ENCODE data around the gene DPF3. TPM values are rescaled to one million over a fixed set of nuclear protein-coding genes. Genes with fewer than 3 reads are reported as not detected.

DPF3 gene
- total and polyA plus RNA-seq, 9 of the 15 experiments (the other 6 are each of a cell fraction or from before 2014, with no cell fraction given): 0.21 to 4.9 (median 1.2) TPM

DNA sequence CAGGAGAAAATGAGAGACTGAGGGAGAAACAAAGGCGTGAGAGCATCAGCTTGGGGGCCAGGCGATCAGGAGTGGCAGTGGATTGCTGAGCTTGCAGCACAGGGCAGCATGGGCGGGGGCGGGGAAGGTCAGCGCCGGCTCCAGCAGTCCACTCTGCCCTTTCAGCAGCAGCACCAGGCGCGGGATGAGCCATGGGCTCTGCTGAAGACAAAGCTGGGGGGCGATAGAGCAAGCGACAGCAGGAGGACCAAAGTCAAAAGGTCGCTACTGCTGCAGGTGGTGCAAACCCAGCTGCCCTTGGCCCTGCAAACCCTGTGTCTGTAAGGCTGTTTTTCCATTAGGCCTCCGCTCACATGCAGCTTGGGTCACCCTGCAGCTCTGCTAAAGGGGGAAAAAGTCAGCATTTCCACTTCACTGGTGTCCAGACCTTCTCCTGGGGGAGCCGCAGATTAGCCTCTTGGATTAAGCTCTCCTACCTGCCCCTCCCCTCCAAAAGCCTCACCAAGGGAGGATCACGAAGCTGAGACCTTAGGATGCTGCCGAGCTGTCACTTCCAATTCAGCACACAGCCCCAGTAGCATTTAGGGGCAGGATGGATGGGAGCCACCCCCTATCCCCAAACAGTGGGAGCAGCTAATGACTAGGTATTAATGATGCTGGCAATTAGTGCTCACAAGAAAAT, 204.8 kb downstream of the DPF3 start:
- intact Hi-C loops (cut with micrococcal nuclease) (no loop called here), in situ Hi-C loops (cut with MboI) (no loop called here)
- CTCF ChIA-PET (ENCODE audit: low intra/inter-chr PET ratio): no interaction called here
- Histone ChIP-seq H3K36me3 (ENCODE audit: control insufficient read depth, insufficient read depth, low read length) (no peaks in the 10 kb centered on the region), H3K4me3 (no peak overlapping the region), H3K9me1 (ENCODE audit: control insufficient read depth, insufficient read depth, low read length) (no peaks in the 10 kb centered on the region), H3K4me2 (ENCODE audit: insufficient read depth, low read length) (no peak overlapping the region), H3K4me1 (replicated peaks in 1 of 2; ENCODE audit: control insufficient read depth in 2 of 2, insufficient read depth in 2 of 2, low read length in 2 of 2) (no peaks in the 10 kb centered on the region), H2AFZ (ENCODE audit: low read depth, low read length) (no peak overlapping the region), H3K79me2 (ENCODE audit: control insufficient read depth, insufficient read depth, low read length) (no peaks in the 10 kb centered on the region), H3K27ac (ENCODE audit: extremely low read depth, low read depth, low read length) (no peak overlapping the region), H4K20me1 (replicated peaks; ENCODE audit: control insufficient read depth, insufficient read depth, low read length) (no peaks in the 10 kb centered on the region), H3K9me3 (replicated peaks; ENCODE audit: control insufficient read depth, insufficient read depth, low read depth, low read length) (no peaks in the 10 kb centered on the region), H3K27me3 (ENCODE audit: control insufficient read depth in 2 of 2, insufficient read depth in 2 of 2, low read length in 2 of 2) (no peaks in the 10 kb centered on the region; a peak in 1 of 5 replicates), H3K9ac (ENCODE audit: insufficient read depth in 1 of 2, low read depth in 2 of 2, low read length in 2 of 2) (no peak overlapping the region)
- FAIRE-seq (no peak), ATAC-seq (no peak), DNase-seq (ENCODE audit: extremely low read depth in 1 of 4, low spot score in 3 of 4) (no peak)
- no TSS peak for BruUV-seq (replicated peaks)
- no peak for TF ChIP-seq PHF21A (IDR thresholded peaks at IDR 0.05; ENCODE audit: borderline replicate concordance, low read depth)
- no peak for TF ChIP-seq ZFP36 (IDR thresholded peaks at IDR 0.05; ENCODE audit: low read depth, low read length, partially characterized antibody)
- TF ChIP-seq, protein P1, sequence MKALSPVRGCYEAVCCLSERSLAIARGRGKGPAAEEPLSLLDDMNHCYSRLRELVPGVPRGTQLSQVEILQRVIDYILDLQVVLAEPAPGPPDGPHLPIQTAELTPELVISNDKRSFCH (CRISPR knock-in tag; IDR thresholded peaks at IDR 0.05): no peak
- TF ChIP-seq, protein P1 (tag; IDR thresholded peaks at IDR 0.05): no peak
- TF ChIP-seq NFIC (IDR thresholded peaks at IDR 0.05): no peak
- no peak for TF ChIP-seq NCOA6 (IDR thresholded peaks at IDR 0.05)
- TF ChIP-seq ZNF134 (CRISPR knock-in tag; conservative IDR thresholded peaks at IDR 0.05): no peak
- TF ChIP-seq ZNF778 (CRISPR knock-in tag; IDR thresholded peaks at IDR 0.05): no peak
- TF ChIP-seq TEAD2 (tag; IDR thresholded peaks at IDR 0.05): no peak
- TF ChIP-seq, protein P2, sequence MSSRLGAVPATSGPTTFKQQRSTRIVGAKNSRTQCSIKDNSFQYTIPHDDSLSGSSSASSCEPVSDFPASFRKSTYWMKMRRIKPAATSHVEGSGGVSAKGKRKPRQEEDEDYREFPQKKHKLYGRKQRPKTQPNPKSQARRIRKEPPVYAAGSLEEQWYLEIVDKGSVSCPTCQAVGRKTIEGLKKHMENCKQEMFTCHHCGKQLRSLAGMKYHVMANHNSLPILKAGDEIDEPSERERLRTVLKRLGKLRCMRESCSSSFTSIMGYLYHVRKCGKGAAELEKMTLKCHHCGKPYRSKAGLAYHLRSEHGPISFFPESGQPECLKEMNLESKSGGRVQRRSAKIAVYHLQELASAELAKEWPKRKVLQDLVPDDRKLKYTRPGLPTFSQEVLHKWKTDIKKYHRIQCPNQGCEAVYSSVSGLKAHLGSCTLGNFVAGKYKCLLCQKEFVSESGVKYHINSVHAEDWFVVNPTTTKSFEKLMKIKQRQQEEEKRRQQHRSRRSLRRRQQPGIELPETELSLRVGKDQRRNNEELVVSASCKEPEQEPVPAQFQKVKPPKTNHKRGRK (tag; IDR thresholded peaks at IDR 0.05): no peak
- TF ChIP-seq RBM14 (IDR thresholded peaks at IDR 0.05; ENCODE audit: borderline replicate concordance, insufficient read depth, low read depth, low read length): no peak
- TF ChIP-seq CHD2 (IDR thresholded peaks at IDR 0.05; ENCODE audit: low read depth, low read length): no peak
- TF ChIP-seq SMARCA4 (IDR thresholded peaks at IDR 0.05): no peak
- no peak for TF ChIP-seq FOXK2 (conservative IDR thresholded peaks at IDR 0.05 in 1 of 2, IDR thresholded peaks at IDR 0.05 in 1 of 2; ENCODE audit: low read depth in 2 of 2)
- no peak for TF ChIP-seq ZNF785 (CRISPR knock-in tag; IDR thresholded peaks at IDR 0.05)
- TF ChIP-seq ZNF644 (tag; IDR thresholded peaks at IDR 0.05; ENCODE audit: low read depth): no peak
- no peak for TF ChIP-seq TCF3 (CRISPR knock-in tag; IDR thresholded peaks at IDR 0.05)
- no peak for TF ChIP-seq TEAD4 (IDR thresholded peaks at IDR 0.05; ENCODE audit: low read length)
- TF ChIP-seq TEAD4 (CRISPR knock-in tag; IDR thresholded peaks at IDR 0.05; ENCODE audit: borderline replicate concordance): no peak
- TF ChIP-seq KLF16 (IDR thresholded peaks at IDR 0.05): no peak
- TF ChIP-seq ZNF79 (CRISPR knock-in tag; IDR thresholded peaks at IDR 0.05; ENCODE audit: low read depth): no peak
- WGBS (ENCODE audit: insufficient coverage, low coverage, missing lambda C conversion rate): 19% methylated on average over 14 of the region's 15 CpGs
- POLR2A ChIA-PET: interaction anchor here (0.9 to 1.1 kb wide), 2 partner anchors 11 to 103 kb away, joined by 3 to 5 read pairs; no protein-coding TSS in a partner anchor

Data from K562 (cell line).